T-cell (primary cell): ENCODE data around the gene LRRTM4. TPM values are rescaled to one million over a fixed set of nuclear protein-coding genes. Genes with fewer than 3 reads are reported as not detected.

ENCODE experiments used
- ATAC-seq, 4 experiments: fragments of 200-7000 bp in 3 of 4; fragments of 150-1000 bp in 1 of 4; cut with Tn5 transposase; replicated peaks in 1 of 4; 1 replicate in 3 of 4; 2 replicates in 1 of 4; pipeline ENCODE4 v1.10.0; 2021; ENCODE audit warnings: moderate library complexity in 3 of 4, mild to moderate bottlenecking in 2 of 4, moderate number of reproducible peaks in 1 of 4
- CTCF ChIA-PET, 2 donors: fragments of 300-600 bp; sonication (Branson Sonifier 250); formaldehyde crosslinking; loops; one replicate each; lab custom pipeline; 2022; ENCODE audit warnings: antibody characterized with exemption in 2 of 2; lab: Charles Lee
- POLR2A ChIA-PET, 2 donors: fragments of 300-600 bp; sonication (Branson Sonifier 250); formaldehyde crosslinking; loops; one replicate each; lab custom pipeline; 2022; ENCODE audit warnings: antibody characterized with exemption in 2 of 2; lab: Charles Lee
- DNase-seq, 35 experiments: peaks; one replicate each; pipeline versions ENCODE4 v3.0.0 to v3.0.0-alpha.2; 2013 to 2023
- H3K27ac ChIP-seq: one replicate; pipeline ENCODE4 v1.5.1; 2013; ENCODE audit warnings: low read length
- H3K27me3 ChIP-seq, 2 experiments: replicated peaks in 1 of 2; 1 replicate in 1 of 2; 2 replicates in 1 of 2; pipeline versions ENCODE4 v1.6.1 to v1.7.0; 2013; ENCODE audit warnings: low read length in 1 of 2, mixed read lengths in 1 of 2; ENCODE audit not compliant: control insufficient read depth in 2 of 2, insufficient read depth in 2 of 2; ENCODE audit errors: extremely low read depth in 1 of 2
- H3K36me3 ChIP-seq, 2 donors: 1 replicate in 1 of 2; 2 replicates in 1 of 2; pipeline versions ENCODE4 v1.6.1 to v1.7.0; 2013; ENCODE audit warnings: low read length in 1 of 2; ENCODE audit not compliant: control insufficient read depth in 2 of 2, insufficient read depth in 1 of 2; ENCODE audit errors: extremely low read depth in 1 of 2
- H3K4me1 ChIP-seq, 2 experiments: 1 replicate in 1 of 2; 2 replicates in 1 of 2; pipeline versions ENCODE4 v1.6.1 to v1.7.0; 2013; ENCODE audit warnings: low read length in 2 of 2, mixed read lengths in 1 of 2; ENCODE audit not compliant: insufficient read depth in 2 of 2, control insufficient read depth in 1 of 2; ENCODE audit errors: extremely low read depth in 1 of 2
- H3K4me3 ChIP-seq, 2 donors: 1 replicate in 1 of 2; 2 replicates in 1 of 2; pipeline versions ENCODE4 v1.5.1 to v1.7.0; 2013; ENCODE audit warnings: mild to moderate bottlenecking in 2 of 2, low read length in 1 of 2, moderate library complexity in 1 of 2; ENCODE audit not compliant: control insufficient read depth in 1 of 2; ENCODE audit errors: extremely low read depth in 1 of 2
- H3K9me3 ChIP-seq: 2 replicates; pipeline ENCODE4 v1.7.0; 2013
- H3K27ac Mint-ChIP-seq, 2 donors: one replicate each; pipeline ENCODE4 v1.8.0; 2020 to 2021; ENCODE audit warnings: mild to moderate bottlenecking in 2 of 2, mixed read lengths in 2 of 2
- H3K27me3 Mint-ChIP-seq, 2 donors: one replicate each; pipeline ENCODE4 v1.8.0; 2021 to 2022; ENCODE audit warnings: mixed read lengths in 2 of 2
- H3K36me3 Mint-ChIP-seq: one replicate; pipeline ENCODE4 v1.8.0; 2021; ENCODE audit warnings: mixed read lengths
- H3K4me1 Mint-ChIP-seq, 3 donors: one replicate each; pipeline ENCODE4 v1.8.0; 2020 to 2022; ENCODE audit warnings: mixed read lengths in 3 of 3, mild to moderate bottlenecking in 1 of 3
- H3K4me3 Mint-ChIP-seq, 3 donors: one replicate each; pipeline ENCODE4 v1.8.0; 2020 to 2022; ENCODE audit warnings: mild to moderate bottlenecking in 3 of 3, mixed read lengths in 3 of 3, moderate library complexity in 3 of 3
- H3K9me3 Mint-ChIP-seq, 3 donors: one replicate each; pipeline ENCODE4 v1.8.0; 2020 to 2022; ENCODE audit warnings: mixed read lengths in 3 of 3
- WGBS: methylation state at CpG from one replicate; pipeline ENCODE4 v1.1.5; 2013; ENCODE audit warnings: missing lambda C conversion rate; ENCODE audit not compliant: insufficient coverage; 5-methylcytosine and 5-hydroxymethylcytosine counted together
- total RNA-seq, 35 experiments: library from RNA in 6 of 35; stranded (reverse) in 6 of 35; fragments of 120-200 nt in 1 of 35; gene quantifications; one replicate each; pipeline versions ENCODE4 v1.2.1 to v1.2.4 and lab custom pipeline; 2013 to 2026

Gene LRRTM4
- total RNA-seq, 5 donors from 2014 or later (not counting 1 experiment from before 2014, with no cell fraction given), result not detected

- no peaks in the 10 kb centered on the region for H3K27me3 ChIP-seq
- no peaks in the 10 kb centered on the region for H3K9me3 ChIP-seq
- no peaks in the 10 kb centered on the region for H3K4me1 Mint-ChIP-seq
- ChIA-PET CTCF (no interaction called here), POLR2A (no interaction called here)
- peaks cover 9 to 22% (median 16%) of the 10 kb centered on the region in 3 donors for H3K9me3 Mint-ChIP-seq
- DNase-seq, result no peak
- no peak for ATAC-seq
- no peak overlapping the region for H3K27ac Mint-ChIP-seq
- no peaks in the 10 kb centered on the region for H3K36me3 Mint-ChIP-seq
- H3K4me3 ChIP-seq, result no peak overlapping the region
- H3K27ac ChIP-seq, result no peak overlapping the region
- H3K27me3 Mint-ChIP-seq, result no peaks in the 10 kb centered on the region
- WGBS, result 33% methylated on average over 1 of the region's 1 CpG
- no peaks in the 10 kb centered on the region for H3K4me1 ChIP-seq
- H3K36me3 ChIP-seq, result no peaks in the 10 kb centered on the region
- H3K4me3 Mint-ChIP-seq, result no peak overlapping the region
Observed at GRCh38 chr2:77418537-77418936, 103.6 kb downstream of the LRRTM4 start.

DNA sequence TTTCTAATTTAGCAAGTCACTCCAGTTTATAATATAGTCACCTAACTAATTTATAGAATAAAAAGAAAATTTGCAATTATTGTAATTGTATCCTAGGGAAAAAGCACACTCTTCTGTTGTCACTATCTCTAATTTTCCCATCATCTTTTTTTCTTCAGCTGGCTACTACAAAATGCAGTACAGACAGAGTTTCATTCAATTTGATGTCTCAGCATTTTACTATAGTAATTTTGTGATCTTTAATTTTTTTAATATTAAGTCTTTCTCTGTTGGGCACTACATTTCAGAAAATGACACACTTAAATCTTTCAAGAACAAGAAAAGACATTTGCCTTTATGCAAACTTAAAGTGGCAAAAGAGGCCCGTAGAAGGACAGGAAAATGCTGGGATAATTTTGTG is 118.0 kb downstream of the LRRTM4 start:
- CTCF ChIA-PET, result no interaction called here
- no peaks in the 10 kb centered on the region for H3K27me3 Mint-ChIP-seq

DNA sequence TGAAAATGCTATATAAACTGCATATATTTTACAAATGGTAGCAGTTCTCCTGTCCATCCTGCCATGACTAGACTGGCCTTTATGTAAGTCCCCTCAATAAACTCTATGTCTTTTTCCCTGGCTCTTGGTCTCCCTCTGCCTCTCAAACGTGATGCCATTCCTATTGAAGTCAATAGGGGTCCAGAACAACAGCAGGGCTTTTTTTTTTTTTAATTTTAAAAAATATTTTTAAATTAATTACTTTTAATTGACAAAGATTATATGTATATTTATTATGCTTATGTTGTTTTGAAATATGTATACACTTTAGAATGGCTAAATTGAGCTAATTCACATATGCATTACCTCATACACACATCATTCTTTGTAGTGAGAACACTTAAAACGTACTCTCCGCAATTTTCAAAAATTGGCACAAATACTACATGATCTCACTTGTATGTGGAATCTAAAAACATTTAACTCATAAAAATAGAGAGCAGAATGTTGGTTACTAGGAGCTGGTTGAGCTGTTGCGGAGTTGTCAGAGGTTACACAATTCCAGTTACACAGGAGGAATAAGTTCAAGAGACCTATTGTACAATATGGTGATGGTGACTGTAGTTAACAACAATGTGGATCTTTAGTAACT is 123.1 kb downstream of the LRRTM4 start:
- no peaks in the 10 kb centered on the region for H3K27me3 Mint-ChIP-seq
- H3K4me1 ChIP-seq, result no peaks in the 10 kb centered on the region
- no peaks in the 10 kb centered on the region for H3K36me3 Mint-ChIP-seq
- no peaks in the 10 kb centered on the region for H3K9me3 ChIP-seq
- H3K4me1 Mint-ChIP-seq, result no peaks in the 10 kb centered on the region
- WGBS, result no CpG with 5 or more reads among the region's 4 CpGs
- no peak overlapping the region for H3K27ac ChIP-seq
- H3K36me3 ChIP-seq, result no peaks in the 10 kb centered on the region
- H3K27ac Mint-ChIP-seq, result no peak overlapping the region
- DNase-seq, result no peak
- H3K4me3 ChIP-seq, result no peak overlapping the region
- POLR2A ChIA-PET, result no interaction called here
- no peaks in the 10 kb centered on the region for H3K27me3 ChIP-seq
- H3K4me3 Mint-ChIP-seq, result no peak overlapping the region
- CTCF ChIA-PET, result no interaction called here
- H3K9me3 Mint-ChIP-seq, result peaks cover 8 to 30% (median 30%) of the 10 kb centered on the region in 3 donors
- no peak for ATAC-seq

More for the DNA sequence above, 118.0 kb downstream of the LRRTM4 start:
- ATAC-seq (no peak), DNase-seq (no peak)
- H3K27ac ChIP-seq, result no peak overlapping the region
- no peak overlapping the region for H3K4me3 ChIP-seq
- WGBS, result no CpG with 5 or more reads among the region's 1 CpG
- Mint-ChIP-seq H3K4me3 (no peak overlapping the region), H3K4me1 (no peaks in the 10 kb centered on the region), H3K9me3 (peaks cover 8 to 41% (median 27%) of the 10 kb centered on the region in 3 donors), H3K27ac (no peak overlapping the region), H3K36me3 (no peaks in the 10 kb centered on the region)
- POLR2A ChIA-PET, result no interaction called here
- no peaks in the 10 kb centered on the region for H3K27me3 ChIP-seq
- H3K9me3 ChIP-seq, result no peaks in the 10 kb centered on the region
- no peaks in the 10 kb centered on the region for H3K36me3 ChIP-seq
- H3K4me1 ChIP-seq, result no peaks in the 10 kb centered on the region

DNA sequence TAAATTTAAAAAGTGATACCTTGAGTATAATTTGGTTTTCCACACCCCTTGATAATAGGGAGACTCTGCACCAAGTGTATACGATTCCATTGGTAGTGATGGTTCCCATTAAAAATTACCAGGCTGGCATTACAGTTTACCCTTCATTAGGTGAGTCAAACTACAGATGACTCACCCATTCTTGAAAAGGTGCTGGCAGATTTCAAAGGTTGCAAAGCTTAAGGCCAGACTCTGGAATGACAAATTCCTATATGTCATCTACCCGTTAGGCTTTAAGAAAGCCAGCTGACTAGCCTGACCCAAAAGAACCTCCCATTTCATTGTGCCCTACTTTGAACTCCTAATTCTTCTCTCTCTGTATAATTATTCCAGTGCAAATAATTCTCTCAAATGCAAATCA is 124.4 kb downstream of the LRRTM4 start:
- 80% methylated on average over 1 of the region's 2 CpGs for WGBS
- ATAC-seq, result no peak
- POLR2A ChIA-PET, result no interaction called here
- H3K27me3 Mint-ChIP-seq, result no peaks in the 10 kb centered on the region
- no peak for DNase-seq
- CTCF ChIA-PET, result no interaction called here
- no peaks in the 10 kb centered on the region for H3K4me1 Mint-ChIP-seq
- Histone ChIP-seq H3K36me3 (no peaks in the 10 kb centered on the region), H3K9me3 (no peaks in the 10 kb centered on the region), H3K4me1 (no peaks in the 10 kb centered on the region), H3K27ac (no peak overlapping the region), H3K4me3 (no peak overlapping the region), H3K27me3 (no peaks in the 10 kb centered on the region)
- H3K4me3 Mint-ChIP-seq, result no peak overlapping the region
- no peaks in the 10 kb centered on the region for H3K36me3 Mint-ChIP-seq
- H3K27ac Mint-ChIP-seq, result no peak overlapping the region
- peaks cover 13 to 31% (median 23%) of the 10 kb centered on the region in 3 donors for H3K9me3 Mint-ChIP-seq

DNA sequence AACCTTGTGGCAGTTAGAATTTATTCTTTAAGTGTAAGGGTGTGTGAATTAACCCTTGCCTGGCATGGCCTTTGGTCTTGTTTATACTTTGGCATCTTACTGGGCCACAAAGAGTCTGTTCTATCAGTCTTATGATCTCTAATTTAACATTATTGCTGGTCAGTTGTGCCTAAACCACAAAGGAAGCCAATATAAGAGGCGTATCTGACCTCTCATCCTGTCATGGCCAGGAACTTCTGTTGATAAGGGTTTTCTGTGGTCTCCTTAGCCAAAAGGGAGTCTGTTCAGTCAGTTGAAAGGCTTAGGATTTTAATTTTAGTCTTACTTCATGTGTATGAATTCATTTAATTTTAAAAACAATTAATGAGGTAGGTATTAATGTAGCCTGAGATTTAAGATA is 127.2 kb downstream of the LRRTM4 start:
- H3K27ac Mint-ChIP-seq, result no peak overlapping the region
- no peaks in the 10 kb centered on the region for H3K36me3 Mint-ChIP-seq
- no peak overlapping the region for H3K4me3 Mint-ChIP-seq
- no CpG with 5 or more reads among the region's 1 CpG for WGBS
- Histone ChIP-seq H3K4me3 (no peak overlapping the region), H3K27ac (no peak overlapping the region), H3K4me1 (no peaks in the 10 kb centered on the region), H3K36me3 (no peaks in the 10 kb centered on the region), H3K9me3 (no peaks in the 10 kb centered on the region), H3K27me3 (no peaks in the 10 kb centered on the region)
- no peak for ATAC-seq
- peaks cover 7 to 23% (median 22%) of the 10 kb centered on the region in 3 donors for H3K9me3 Mint-ChIP-seq
- no peak for DNase-seq
- POLR2A ChIA-PET, result no interaction called here
- no peaks in the 10 kb centered on the region for H3K27me3 Mint-ChIP-seq
- H3K4me1 Mint-ChIP-seq, result no peaks in the 10 kb centered on the region
- CTCF ChIA-PET, result no interaction called here

DNA sequence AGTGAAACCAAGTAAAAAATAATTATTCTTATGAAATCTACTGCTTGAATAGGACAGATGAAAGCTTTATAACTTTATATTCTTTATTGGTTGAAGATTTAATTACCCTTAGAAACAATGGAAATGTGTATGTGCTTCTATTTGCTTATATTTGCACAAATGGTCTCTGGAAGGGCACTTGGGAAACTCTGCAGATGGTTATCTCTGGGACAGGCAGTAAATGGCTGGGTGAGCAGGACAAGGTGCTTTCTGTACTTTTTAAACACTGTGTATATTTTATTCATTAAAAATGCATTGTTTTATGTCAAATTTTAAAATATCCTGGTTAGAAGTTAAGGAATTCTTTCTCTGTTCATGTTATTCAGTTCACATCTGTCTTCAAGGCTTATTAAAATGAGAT is 131.1 kb downstream of the LRRTM4 start:
- DNase-seq, result no peak
- H3K27ac ChIP-seq, result no peak overlapping the region
- H3K36me3 Mint-ChIP-seq, result no peaks in the 10 kb centered on the region
- no peaks in the 10 kb centered on the region for H3K4me1 Mint-ChIP-seq
- no peak overlapping the region for H3K4me3 ChIP-seq
- H3K27ac Mint-ChIP-seq, result no peak overlapping the region
- H3K4me1 ChIP-seq, result no peaks in the 10 kb centered on the region
- no peaks in the 10 kb centered on the region for H3K36me3 ChIP-seq
- H3K9me3 ChIP-seq, result no peaks in the 10 kb centered on the region
- H3K9me3 Mint-ChIP-seq, result peaks cover 12 to 18% (median 12%) of the 10 kb centered on the region in 3 donors
- H3K4me3 Mint-ChIP-seq, result no peak overlapping the region
- no peaks in the 10 kb centered on the region for H3K27me3 ChIP-seq
- H3K27me3 Mint-ChIP-seq, result no peaks in the 10 kb centered on the region
- CTCF ChIA-PET, result no interaction called here
- POLR2A ChIA-PET, result no interaction called here
- ATAC-seq, result no peak

DNA sequence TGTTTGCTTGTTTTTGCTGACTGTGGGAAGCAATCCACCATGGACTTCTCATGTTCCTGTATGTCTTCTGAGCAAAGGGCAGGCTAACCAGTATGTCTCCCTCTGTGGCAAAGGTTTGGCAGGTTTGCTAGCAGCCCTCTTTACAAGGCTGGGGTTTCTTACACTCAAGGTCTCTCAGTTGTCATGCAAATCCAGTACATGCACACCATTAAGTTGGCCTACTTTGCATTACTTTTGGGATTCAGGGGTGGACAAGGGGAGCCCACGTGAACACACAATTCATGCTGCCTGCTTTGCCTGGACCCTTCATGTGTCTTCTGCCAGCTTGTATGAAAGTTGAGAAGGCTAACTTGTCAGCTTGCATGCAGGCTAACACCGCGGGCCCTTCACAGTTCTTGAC is 134.9 kb downstream of the LRRTM4 start:
- Mint-ChIP-seq H3K9me3 (peaks cover 7 to 17% (median 11%) of the 10 kb centered on the region in 3 donors), H3K36me3 (no peaks in the 10 kb centered on the region)

More for the DNA sequence above, 134.9 kb downstream of the LRRTM4 start:
- Histone ChIP-seq H3K4me3 (no peak overlapping the region), H3K9me3 (no peaks in the 10 kb centered on the region), H3K4me1 (no peaks in the 10 kb centered on the region), H3K27ac (no peak overlapping the region), H3K36me3 (no peaks in the 10 kb centered on the region), H3K27me3 (no peaks in the 10 kb centered on the region)
- ChIA-PET POLR2A (no interaction called here), CTCF (no interaction called here)
- DNase-seq (no peak), ATAC-seq (no peak)
- no peak overlapping the region for H3K27ac Mint-ChIP-seq
- H3K4me1 Mint-ChIP-seq, result no peaks in the 10 kb centered on the region
- no CpG with 5 or more reads among the region's 3 CpGs for WGBS
- H3K4me3 Mint-ChIP-seq, result no peak overlapping the region
- no peaks in the 10 kb centered on the region for H3K27me3 Mint-ChIP-seq
